HepG2 (cell line): ENCODE results near the gene FSHR. TPM values are rescaled to one million over a fixed set of nuclear protein-coding genes. Genes with fewer than 3 reads are reported as not detected.

Source experiments
- ATAC-seq: fragments of 200-7000 bp; cut with Tn5 transposase; 3 replicates; pipeline ENCODE4 v1.9.1; 2020; ENCODE audit warnings: mild to moderate bottlenecking, moderate library complexity
- BruUV-seq: library from RNA; stranded (reverse); fragments of 400-500 nt; replicated peaks from 2 replicates; lab custom pipeline; 2021; lab: Mats Ljungman, UMichigan
- CTCF ChIA-PET: fragments of 300-600 bp; formaldehyde crosslinking; extraction: SDS; loops from one replicate; lab custom pipeline; 2021; ENCODE audit warnings: low total read pairs, inconsistent platforms, low intra/inter-chr PET ratio; lab: Yijun Ruan, JAX
- POLR2A ChIA-PET: fragments of 350-600 bp; sonication (Branson Sonifier 250); formaldehyde crosslinking; loops from one replicate; lab custom pipeline; 2020; ENCODE audit warnings: antibody characterized with exemption, inconsistent platforms; lab: Yijun Ruan, JAX
- DNase-seq: peaks from one replicate; pipeline ENCODE4 v3.0.0-alpha.2; 2015; ENCODE audit warnings: low spot score
- FAIRE-seq: peaks from 3 replicates; lab custom pipeline; 2011; peaks lifted over from hg19 to GRCh38; lab: Jason Lieb, UNC
- H2AFZ ChIP-seq: one replicate; pipeline ENCODE4 v1.6.1; 2011; ENCODE audit warnings: low read length, inconsistent platforms
- H3K27ac ChIP-seq: fragments of 300-600 bp; 3 replicates; pipeline ENCODE4 v1.8.0; 2011; ENCODE audit warnings: mixed run types, mild to moderate bottlenecking, mixed read lengths, low read length, inconsistent platforms; ENCODE audit not compliant: insufficient read depth; ENCODE audit errors: extremely low read length
- H3K27me3 ChIP-seq, 2 experiments: fragments of 200-600 bp in 1 of 2; 2 replicates in 1 of 2; 3 replicates in 1 of 2; pipeline versions ENCODE4 v1.6.0 to v1.8.0; 2011; ENCODE audit warnings: low read length in 2 of 2, mild to moderate bottlenecking in 2 of 2, moderate library complexity in 2 of 2, inconsistent platforms in 1 of 2; ENCODE audit not compliant: insufficient read depth in 2 of 2, control insufficient read depth in 1 of 2
- H3K36me3 ChIP-seq, 2 experiments: fragments of 200-600 bp in 1 of 2; replicated peaks in 1 of 2; 2 replicates in 1 of 2; 3 replicates in 1 of 2; pipeline versions ENCODE4 v1.5.1 to v1.8.0; 2011; ENCODE audit warnings: low read length in 2 of 2, inconsistent platforms in 1 of 2; ENCODE audit not compliant: insufficient read depth in 2 of 2, control insufficient read depth in 1 of 2
- H3K4me1 ChIP-seq: 2 replicates; pipeline ENCODE4 v1.5.1; 2012; ENCODE audit warnings: low read length, inconsistent platforms; ENCODE audit not compliant: insufficient read depth
- H3K4me2 ChIP-seq: 2 replicates; pipeline ENCODE4 v1.6.0; 2011; ENCODE audit warnings: low read depth, low read length, inconsistent platforms
- H3K4me3 ChIP-seq, 3 experiments: fragments of 200-600 bp in 1 of 3; sonication (generic), shearing (Covaris generic) in 1 of 3; replicated peaks in 1 of 3; 2 replicates each; pipeline ENCODE4 v1.5.1; 2011 to 2016; ENCODE audit warnings: low read length in 3 of 3, inconsistent platforms in 2 of 3, low read depth in 2 of 3, mild to moderate bottlenecking in 2 of 3, control low read depth in 1 of 3, mixed read lengths in 1 of 3; ENCODE audit not compliant: insufficient read depth in 1 of 3
- H3K79me2 ChIP-seq: one replicate; pipeline ENCODE4 v1.6.1; 2011; ENCODE audit warnings: low read length, inconsistent platforms; ENCODE audit not compliant: insufficient read depth
- H3K9ac ChIP-seq: 2 replicates; pipeline ENCODE4 v1.6.0; 2011; ENCODE audit warnings: mild to moderate bottlenecking, low read depth, low read length, inconsistent platforms; ENCODE audit not compliant: insufficient read depth
- H3K9me3 ChIP-seq: 2 replicates; pipeline ENCODE4 v1.5.1; 2012; ENCODE audit warnings: mild to moderate bottlenecking, low read length
- H4K20me1 ChIP-seq: 2 replicates; pipeline ENCODE4 v1.6.0; 2011; ENCODE audit warnings: inconsistent platforms, mild to moderate bottlenecking, low read length, moderate library complexity; ENCODE audit not compliant: insufficient read depth
- ATF2 ChIP-seq: sonication (generic); formaldehyde crosslinking; IDR thresholded peaks from 2 replicates; pipeline ENCODE4 v1.4.0; 2020; ENCODE audit warnings: missing genetic modification reagents
- GTF3A ChIP-seq: sonication (generic); formaldehyde crosslinking; conservative IDR thresholded peaks from 2 replicates; pipeline ENCODE4 v1.4.0; 2020; ENCODE audit warnings: mild to moderate bottlenecking, missing genetic modification reagents
- HMG20B ChIP-seq: conservative IDR thresholded peaks from 2 replicates; pipeline ENCODE4 v1.6.1; 2016; ENCODE audit warnings: missing genetic modification reagents, missing compliant biosample characterization
- IKZF5 ChIP-seq: IDR thresholded peaks from 2 replicates; pipeline ENCODE4 v1.6.1; 2018; ENCODE audit warnings: missing genetic modification reagents, mild to moderate bottlenecking, missing compliant biosample characterization
- MEIS1 ChIP-seq: sonication (generic); formaldehyde crosslinking; IDR thresholded peaks from 2 replicates; pipeline ENCODE4 v1.9.0; 2021; ENCODE audit warnings: mild to moderate bottlenecking, missing genetic modification reagents, moderate library complexity, borderline replicate concordance
- NKX3-1 ChIP-seq: sonication (generic); formaldehyde crosslinking; IDR thresholded peaks from 2 replicates; pipeline ENCODE4 v1.5.0; 2020; ENCODE audit warnings: missing genetic modification reagents
- TERF1 ChIP-seq: sonication (generic); formaldehyde crosslinking; IDR thresholded peaks from 2 replicates; pipeline ENCODE4 v1.8.0; 2022; ENCODE audit warnings: mild to moderate bottlenecking, missing genetic modification reagents, moderate library complexity
- ZFP91 ChIP-seq: sonication (generic); formaldehyde crosslinking; IDR thresholded peaks from 2 replicates; pipeline ENCODE4 v1.9.0; 2022; ENCODE audit warnings: missing genetic modification reagents, mild to moderate bottlenecking, borderline replicate concordance
- ZNF431 ChIP-seq: sonication (generic); formaldehyde crosslinking; IDR thresholded peaks from 2 replicates; pipeline ENCODE4 v1.9.0; 2022; ENCODE audit warnings: missing genetic modification reagents, low read depth, mild to moderate bottlenecking, borderline replicate concordance
- ZUFSP ChIP-seq: sonication (generic); formaldehyde crosslinking; IDR thresholded peaks from 2 replicates; pipeline ENCODE4 v1.9.0; 2021; ENCODE audit warnings: missing genetic modification reagents, mild to moderate bottlenecking, borderline replicate concordance
- WGBS: methylation state at CpG from one replicate; pipeline ENCODE4 v1.1.6; 2017; ENCODE audit warnings: low lambda C conversion rate; 5-methylcytosine and 5-hydroxymethylcytosine counted together
- in situ Hi-C: cut with HindIII; loops from 2 replicates; pipeline ENCODE4 v1.10.0; 2017; ENCODE audit warnings: low pct_unique_long_range_greater_than_20kb; ENCODE audit not compliant: extremely low pct_ligation_motif_present
- intact Hi-C: fragments of 100-400 bp; cut with micrococcal nuclease; formaldehyde crosslinking; loops from one replicate; pipeline ENCODE4 v1.10.0; 2022; ENCODE audit not compliant: unreplicated experiment
- polyA plus RNA-seq, 8 experiments: library from polyadenylated mRNA; depleted of rRNA in 3 of 8; stranded (reverse) in 7 of 8; unstranded in 1 of 8; fragments of >200 nt; fragmentation: Illumina TruSeq in 4 of 8; extraction: Trizol in 4 of 8; gene quantifications; 2 replicates each; pipeline versions ENCODE4 v1.2.1 to v1.2.3, GENCODE V29; 2011 to 2016; ENCODE audit warnings: low read depth in 4 of 8, missing spikeins in 1 of 8, mixed read lengths in 1 of 8; ENCODE audit not compliant: insufficient read depth in 1 of 8
- total RNA-seq, 5 experiments: library from RNA; depleted of rRNA; stranded (reverse); fragments of >200 nt; fragmentation: Illumina TruSeq; extraction: Trizol; gene quantifications; 2 replicates each; pipeline ENCODE4 v1.2.3, GENCODE V29; 2016; ENCODE audit warnings: low read depth in 1 of 5

FSHR gene
- total and polyA plus RNA-seq, 2 of the 13 experiments (the other 11 are each of a cell fraction or from before 2014, with no cell fraction given): not detected

GRCh38 chr2:49154891-49155290, 576 bp upstream of the FSHR start (continued):
- no peak for TF ChIP-seq TERF1
- no peak for TF ChIP-seq GTF3A
- no peak for TF ChIP-seq NKX3-1 (CRISPR knock-in tag)

- ATAC-seq (no peak), DNase-seq (no peak), FAIRE-seq (no peak)
- H4K20me1 ChIP-seq: no peaks in the 10 kb centered on the region
- H3K4me3 ChIP-seq: no peak overlapping the region
- no peaks in the 10 kb centered on the region for H3K36me3 ChIP-seq
- no peaks in the 10 kb centered on the region for H3K9me3 ChIP-seq
- TF ChIP-seq IKZF5 (CRISPR knock-in tag): no peak
- TF ChIP-seq ZFP91 (CRISPR knock-in tag): no peak
- no peak for TF ChIP-seq ATF2 (CRISPR knock-in tag)
- no peak for TF ChIP-seq HMG20B (CRISPR knock-in tag)
- TF ChIP-seq MEIS1 (CRISPR knock-in tag): no peak
- no peak for TF ChIP-seq ZNF431 (CRISPR knock-in tag)
- TF ChIP-seq ZUFSP (CRISPR knock-in tag): no peak
- no peaks in the 10 kb centered on the region; a peak in 1 of 5 replicates for H3K27me3 ChIP-seq
- POLR2A ChIA-PET: no interaction called here
- H3K4me1 ChIP-seq: no peaks in the 10 kb centered on the region
- intact Hi-C loops: no loop called here
- no peak overlapping the region for H3K9ac ChIP-seq
- no peaks in the 10 kb centered on the region for H3K79me2 ChIP-seq
- 0% methylated on average over 2 of the region's 2 CpGs for WGBS
- in situ Hi-C loops: no loop called here
- BruUV-seq: no TSS peak
- CTCF ChIA-PET: no interaction called here
- no peak overlapping the region for H3K27ac ChIP-seq
- H3K4me2 ChIP-seq: no peak overlapping the region
- H2AFZ ChIP-seq: no peak overlapping the region
Observed at GRCh38 chr2:49153252-49153651, 1.1 kb downstream of the FSHR start.
